HepG2 (cell line): ENCODE data around the gene BCCIP. TPM values are rescaled to one million over a fixed set of nuclear protein-coding genes. Genes with fewer than 3 reads are reported as not detected.

Source experiments
- BCLAF1 ChIP-seq: fragments of 450-650 bp; IDR thresholded peaks from 2 replicates; pipeline ENCODE4 v1.6.1; 2017; ENCODE audit warnings: mild to moderate bottlenecking
- HNF1A ChIP-seq, 2 experiments: sonication (generic) in 1 of 2; formaldehyde crosslinking in 1 of 2; IDR thresholded peaks; 2 replicates each; pipeline versions ENCODE4 v1.4.0 to v1.6.1; 2016 to 2020; ENCODE audit warnings: borderline replicate concordance in 1 of 2, low read depth in 1 of 2, mild to moderate bottlenecking in 1 of 2, missing genetic modification reagents in 1 of 2
- NFYB ChIP-seq: sonication (generic); formaldehyde crosslinking; IDR thresholded peaks from 2 replicates; pipeline ENCODE4 v1.4.0; 2020; ENCODE audit warnings: missing genetic modification reagents
- ZNF10 ChIP-seq: sonication (generic); formaldehyde crosslinking; IDR thresholded peaks from 2 replicates; pipeline ENCODE4 v1.4.0; 2020; ENCODE audit warnings: mild to moderate bottlenecking, low read depth, missing genetic modification reagents, borderline replicate concordance
- ZNF17 ChIP-seq: sonication (generic); formaldehyde crosslinking; IDR thresholded peaks from 2 replicates; pipeline ENCODE4 v1.5.0; 2020; ENCODE audit warnings: mild to moderate bottlenecking, missing genetic modification reagents
- ZNF280D ChIP-seq: sonication (generic); formaldehyde crosslinking; IDR thresholded peaks from 2 replicates; pipeline ENCODE4 v1.5.1; 2020; ENCODE audit warnings: mild to moderate bottlenecking, missing genetic modification reagents
- polyA plus RNA-seq, 8 experiments: library from polyadenylated mRNA; depleted of rRNA in 3 of 8; stranded (reverse) in 7 of 8; unstranded in 1 of 8; fragments of >200 nt; fragmentation: Illumina TruSeq in 4 of 8; extraction: Trizol in 4 of 8; gene quantifications; 2 replicates each; pipeline versions ENCODE4 v1.2.1 to v1.2.3, GENCODE V29; 2011 to 2016; ENCODE audit warnings: low read depth in 4 of 8, missing spikeins in 1 of 8, mixed read lengths in 1 of 8; ENCODE audit not compliant: insufficient read depth in 1 of 8
- total RNA-seq, 5 experiments: library from RNA; depleted of rRNA; stranded (reverse); fragments of >200 nt; fragmentation: Illumina TruSeq; extraction: Trizol; gene quantifications; 2 replicates each; pipeline ENCODE4 v1.2.3, GENCODE V29; 2016; ENCODE audit warnings: low read depth in 1 of 5

The BCCIP gene
- total and polyA plus RNA-seq, 2 of the 13 experiments (the other 11 are each of a cell fraction or from before 2014, with no cell fraction given) = 37.0 to 132 TPM

- TF ChIP-seq HNF1A (IDR thresholded peaks at IDR 0.05; ENCODE audit: low read depth) (no peak), HNF1A (CRISPR knock-in tag; IDR thresholded peaks at IDR 0.05; ENCODE audit: borderline replicate concordance) (no peak), ZNF17 (CRISPR knock-in tag) (no peak), ZNF10 (no peak), NFYB (CRISPR knock-in tag) (no peak), BCLAF1 (no peak), ZNF280D (CRISPR knock-in tag) (no peak)
These were observed 3.8 kb downstream of the BCCIP start (continued) for GRCh38 chr10:125827133-125827532.
